IMR-90 (cell line): ENCODE results near the gene TMPRSS2. TPM values are rescaled to one million over a fixed set of nuclear protein-coding genes. Genes with fewer than 3 reads are reported as not detected.

Experiments used
- ATAC-seq: fragments of 200-7000 bp; cut with Tn5 transposase; 2 replicates; pipeline ENCODE4 v1.9.1; 2020; ENCODE audit warnings: low read depth, mild to moderate bottlenecking, moderate library complexity
- BruUV-seq: library from RNA; stranded (reverse); fragments of 400-500 nt; replicated peaks from 2 replicates; lab custom pipeline; 2021; lab: Mats Ljungman, UMichigan
- CTCF ChIA-PET: fragments of 300-600 bp; formaldehyde crosslinking; extraction: SDS; loops from one replicate; lab custom pipeline; 2021; ENCODE audit warnings: antibody characterized with exemption; lab: Yijun Ruan, JAX
- POLR2A ChIA-PET: fragments of 300-600 bp; sonication (Branson Sonifier 250); formaldehyde crosslinking; loops from one replicate; lab custom pipeline; 2022; ENCODE audit warnings: antibody characterized with exemption; ENCODE audit not compliant: unreplicated experiment; lab: Charles Lee
- DNase-seq: peaks from one replicate; pipeline ENCODE4 v3.0.0; 2013
- H2AFZ ChIP-seq: replicated peaks from 2 replicates; pipeline ENCODE3; 2013; ENCODE audit warnings: low read length, mild to moderate bottlenecking; ENCODE audit not compliant: poor library complexity
- H2AK5ac ChIP-seq: 2 replicates; pipeline ENCODE4 v1.6.1; 2013; ENCODE audit warnings: low read depth, low read length, inconsistent platforms
- H2AK9ac ChIP-seq: replicated peaks from 2 replicates; pipeline ENCODE3; 2013; ENCODE audit warnings: mild to moderate bottlenecking, low read depth, low read length, moderate library complexity; ENCODE audit not compliant: poor library complexity
- H2BK120ac ChIP-seq: 2 replicates; pipeline ENCODE4 v1.6.1; 2013; ENCODE audit warnings: low read depth, low read length, inconsistent platforms
- H2BK15ac ChIP-seq: 3 replicates; pipeline ENCODE4 v1.6.1; 2013; ENCODE audit warnings: low read depth, low read length, inconsistent platforms
- H2BK20ac ChIP-seq: 2 replicates; pipeline ENCODE4 v1.6.1; 2013; ENCODE audit warnings: low read depth, mild to moderate bottlenecking, inconsistent platforms, low read length, moderate library complexity
- H2BK5ac ChIP-seq: 2 replicates; pipeline ENCODE4 v1.6.1; 2013; ENCODE audit warnings: mild to moderate bottlenecking, low read depth, low read length, inconsistent platforms; ENCODE audit not compliant: poor library complexity, severe bottlenecking
- H3K14ac ChIP-seq: replicated peaks from 2 replicates; pipeline ENCODE4 v1.6.1; 2013; ENCODE audit warnings: low read depth, low read length, inconsistent platforms
- H3K18ac ChIP-seq: 2 replicates; pipeline ENCODE4 v1.6.1; 2013; ENCODE audit warnings: low read depth, low read length, control low read depth
- H3K23ac ChIP-seq: 2 replicates; pipeline ENCODE4 v1.6.1; 2013; ENCODE audit warnings: low read depth, low read length, inconsistent platforms
- H3K27ac ChIP-seq: 2 replicates; pipeline ENCODE4 v1.5.1; 2013; ENCODE audit warnings: mild to moderate bottlenecking, control low read depth, low read length; ENCODE audit not compliant: insufficient read depth
- H3K27me3 ChIP-seq: 2 replicates; pipeline ENCODE4 v1.6.1; 2013; ENCODE audit warnings: low read length; ENCODE audit not compliant: control insufficient read depth, insufficient read depth
- H3K36me3 ChIP-seq: 2 replicates; pipeline ENCODE4 v1.6.1; 2013; ENCODE audit warnings: low read length, mixed read lengths; ENCODE audit not compliant: control insufficient read depth, insufficient read depth
- H3K4ac ChIP-seq: 2 replicates; pipeline ENCODE4 v1.6.1; 2013; ENCODE audit warnings: low read depth, low read length, inconsistent platforms
- H3K4me1 ChIP-seq: 2 replicates; pipeline ENCODE4 v1.6.1; 2013; ENCODE audit warnings: low read length, mixed read lengths; ENCODE audit not compliant: control insufficient read depth, insufficient read depth
- H3K4me2 ChIP-seq: 2 replicates; pipeline ENCODE4 v1.6.1; 2013; ENCODE audit warnings: low read depth, mild to moderate bottlenecking, control low read depth, low read length, moderate library complexity
- H3K4me3 ChIP-seq: 2 replicates; pipeline ENCODE4 v1.5.1; 2013; ENCODE audit warnings: low read depth, mild to moderate bottlenecking, control low read depth, low read length, moderate library complexity; ENCODE audit not compliant: insufficient read depth
- H3K56ac ChIP-seq: 2 replicates; pipeline ENCODE4 v1.6.1; 2013; ENCODE audit warnings: low read length, inconsistent platforms; ENCODE audit not compliant: insufficient read depth; ENCODE audit errors: extremely low read depth
- H3K79me1 ChIP-seq, 2 experiments: 2 replicates each; pipeline ENCODE4 v1.6.1; 2013; ENCODE audit warnings: low read length in 2 of 2, inconsistent platforms in 1 of 2, low read depth in 1 of 2
- H3K9ac ChIP-seq: 2 replicates; pipeline ENCODE4 v1.6.1; 2013; ENCODE audit warnings: low read depth, low read length, control low read depth
- H3K9me1 ChIP-seq: 2 replicates; pipeline ENCODE4 v1.6.1; 2013; ENCODE audit warnings: low read length, inconsistent platforms; ENCODE audit not compliant: insufficient read depth
- H3K9me3 ChIP-seq: 2 replicates; pipeline ENCODE4 v1.6.1; 2013; ENCODE audit warnings: low read length; ENCODE audit not compliant: control insufficient read depth, insufficient read depth
- H4K20me1 ChIP-seq: 2 replicates; pipeline ENCODE4 v1.6.1; 2013; ENCODE audit warnings: low read length, inconsistent platforms; ENCODE audit not compliant: insufficient read depth
- H4K5ac ChIP-seq: 2 replicates; pipeline ENCODE4 v1.6.1; 2013; ENCODE audit warnings: mild to moderate bottlenecking, low read depth, low read length, control low read depth
- H4K8ac ChIP-seq, 2 experiments: 2 replicates each; pipeline ENCODE4 v1.6.1; 2013; ENCODE audit warnings: low read depth in 2 of 2, low read length in 2 of 2, control low read depth in 1 of 2, inconsistent platforms in 1 of 2
- H4K91ac ChIP-seq: 2 replicates; pipeline ENCODE4 v1.6.1; 2013; ENCODE audit warnings: low read depth, low read length, inconsistent platforms; ENCODE audit not compliant: insufficient read depth
- MAFK ChIP-seq: IDR thresholded peaks from 2 replicates; pipeline ENCODE4 v1.6.1; 2012; ENCODE audit warnings: low read depth, low read length, improper control_type of control experiment
- MAZ ChIP-seq: IDR thresholded peaks from 2 replicates; pipeline ENCODE4 v1.6.1; 2012; ENCODE audit warnings: low read depth, mild to moderate bottlenecking, low read length, improper control_type of control experiment, moderate library complexity, borderline replicate concordance
- MXI1 ChIP-seq: IDR thresholded peaks from 2 replicates; pipeline ENCODE4 v1.6.1; 2012; ENCODE audit warnings: low read depth, mild to moderate bottlenecking, low read length, moderate library complexity, borderline replicate concordance
- POLR2A ChIP-seq: IDR thresholded peaks from 2 replicates; pipeline ENCODE4 v1.6.1; 2012; ENCODE audit warnings: mild to moderate bottlenecking, low read depth, low read length
- RCOR1 ChIP-seq: IDR thresholded peaks from 2 replicates; pipeline ENCODE4 v1.6.1; 2012; ENCODE audit warnings: mild to moderate bottlenecking, low read length, improper control_type of control experiment; ENCODE audit not compliant: insufficient replicate concordance
- USF2 ChIP-seq: fragments of 150-350 bp; IDR thresholded peaks from 2 replicates; pipeline ENCODE4 v1.6.1; 2017; ENCODE audit warnings: mild to moderate bottlenecking, antibody characterized with exemption, low read length, low read depth
- WGBS, 2 experiments: methylation state at CpG; one replicate each; pipeline versions ENCODE4 v1.1.5 to v1.1.7; 2013; ENCODE audit warnings: missing lambda C conversion rate in 2 of 2; ENCODE audit not compliant: insufficient read length in 1 of 2; ENCODE audit errors: extremely low coverage in 2 of 2; 5-methylcytosine and 5-hydroxymethylcytosine counted together
- dilution Hi-C: fragments of 300-500 bp; cut with HindIII; formaldehyde crosslinking; loops from one replicate; pipeline ENCODE4 v1.14.3; 2018; ENCODE audit warnings: low sequenced_read_pairs; ENCODE audit not compliant: unreplicated experiment
- in situ Hi-C: fragments of 300-500 bp; cut with MboI; formaldehyde crosslinking; loops from 3 replicates; pipeline ENCODE4 v1.14.3; 2019; ENCODE audit warnings: low sequenced_read_pairs, inconsistent platforms, mixed read lengths
- intact Hi-C: fragments of 100-400 bp; cut with micrococcal nuclease; formaldehyde crosslinking; loops from 2 replicates; pipeline ENCODE4 v1.10.0; 2022
- polyA plus RNA-seq, 3 experiments: library from polyadenylated mRNA; depleted of rRNA; stranded (reverse); fragments of >200 nt; gene quantifications; 2 replicates each; pipeline ENCODE4 v1.2.3, GENCODE V29; 2012; ENCODE audit warnings: low replicate concordance in 1 of 3
- total RNA-seq: library from RNA; depleted of rRNA; stranded (reverse); fragments of >200 nt; gene quantifications from 2 replicates; pipeline ENCODE4 v1.2.3, GENCODE V29; 2012
- TF ChIP-seq, protein P1 (sequence below): conservative IDR thresholded peaks from 2 replicates; pipeline ENCODE4 v1.5.1; 2012; ENCODE audit warnings: mild to moderate bottlenecking, low read depth, low read length, improper control_type of control experiment

Gene TMPRSS2
- total and polyA plus RNA-seq, 2 of the 4 experiments (the other 2 are of a cell fraction), result not detected

- Histone ChIP-seq H3K56ac (no peak overlapping the region), H2BK15ac (no peak overlapping the region), H3K9me3 (no peaks in the 10 kb centered on the region), H4K8ac (no peak overlapping the region), H4K20me1 (no peaks in the 10 kb centered on the region; the same call in 1 of the 2 replicates), H3K18ac (no peak overlapping the region), H4K91ac (no peak overlapping the region), H3K14ac (no peak overlapping the region), H3K36me3 (no peaks in the 10 kb centered on the region), H3K79me1 (no peaks in the 10 kb centered on the region), H3K27ac (no peak overlapping the region), H2AK5ac (no peak overlapping the region), H2BK20ac (no peak overlapping the region), H2AFZ (no peak overlapping the region), H2BK5ac (no peak overlapping the region), H3K4me2 (no peak overlapping the region), H3K27me3 (no peaks in the 10 kb centered on the region), H3K9ac (no peak overlapping the region), H2AK9ac (no peak overlapping the region), H4K5ac (no peak overlapping the region), H3K23ac (no peak overlapping the region), H2BK120ac (no peak overlapping the region), H3K4me1 (no peaks in the 10 kb centered on the region), H3K4ac (no peak overlapping the region), H3K4me3 (no peak overlapping the region), H3K9me1 (no peaks in the 10 kb centered on the region)
- no peak for DNase-seq
- dilution Hi-C loops, result no loop called here
- POLR2A ChIA-PET, result no interaction called here
- CTCF ChIA-PET, result no interaction called here
- ATAC-seq, result no peak
- BruUV-seq, result no TSS peak
- intact Hi-C loops, result no loop called here
- no CpG with 5 or more reads among the region's 2 CpGs for WGBS, 2 experiments
- in situ Hi-C loops, result no loop called here
- TF ChIP-seq RCOR1 (no peak), MXI1 (no peak), POLR2A (no peak), MAFK (no peak), USF2 (no peak), MAZ (no peak)
- TF ChIP-seq, protein P1, sequence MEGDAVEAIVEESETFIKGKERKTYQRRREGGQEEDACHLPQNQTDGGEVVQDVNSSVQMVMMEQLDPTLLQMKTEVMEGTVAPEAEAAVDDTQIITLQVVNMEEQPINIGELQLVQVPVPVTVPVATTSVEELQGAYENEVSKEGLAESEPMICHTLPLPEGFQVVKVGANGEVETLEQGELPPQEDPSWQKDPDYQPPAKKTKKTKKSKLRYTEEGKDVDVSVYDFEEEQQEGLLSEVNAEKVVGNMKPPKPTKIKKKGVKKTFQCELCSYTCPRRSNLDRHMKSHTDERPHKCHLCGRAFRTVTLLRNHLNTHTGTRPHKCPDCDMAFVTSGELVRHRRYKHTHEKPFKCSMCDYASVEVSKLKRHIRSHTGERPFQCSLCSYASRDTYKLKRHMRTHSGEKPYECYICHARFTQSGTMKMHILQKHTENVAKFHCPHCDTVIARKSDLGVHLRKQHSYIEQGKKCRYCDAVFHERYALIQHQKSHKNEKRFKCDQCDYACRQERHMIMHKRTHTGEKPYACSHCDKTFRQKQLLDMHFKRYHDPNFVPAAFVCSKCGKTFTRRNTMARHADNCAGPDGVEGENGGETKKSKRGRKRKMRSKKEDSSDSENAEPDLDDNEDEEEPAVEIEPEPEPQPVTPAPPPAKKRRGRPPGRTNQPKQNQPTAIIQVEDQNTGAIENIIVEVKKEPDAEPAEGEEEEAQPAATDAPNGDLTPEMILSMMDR, result no peak
Measured at GRCh38 chr21:41437729-41438128, 70.2 kb downstream of the TMPRSS2 start.
